ENCODE data around the gene METTL25B. TPM values are rescaled to one million over a fixed set of nuclear protein-coding genes. Genes with fewer than 3 reads are reported as not detected.

Gene METTL25B
- total RNA-seq, 4 donors from 2014 or later: 12.9 to 28.0 (median 17.6) TPM

- TF ChIP-seq POLR2A (IDR thresholded peaks at IDR 0.05) (no peak), CTCF (IDR thresholded peaks at IDR 0.05 in 4 of 5, conservative IDR thresholded peaks at IDR 0.05 in 1 of 5) (no peak)
These were observed 7.1 kb upstream of the METTL25B start for GRCh38 chr1:156721131-156721530.

GRCh38 chr1:156721535-156721934 is 6.7 kb upstream of the METTL25B start:
- Histone ChIP-seq H3K36me3 (peaks cover 3 to 39% of the 10 kb centered on the region in 2 donors), H3K4me3 (no peak overlapping the region), H3K4me1 (peaks cover 18 to 21% of the 10 kb centered on the region in 2 donors), H3K27ac (no peak overlapping the region), H3K27me3 (no peaks in the 10 kb centered on the region), H3K9me3 (no peaks in the 10 kb centered on the region)
- ATAC-seq (no peak), DNase-seq (no peak)
- in situ Hi-C loops (cut with MboI; ENCODE audit: low sequenced_read_pairs in 4 of 4): loop anchor here in 1 of 4 donors (25.0 kb wide), 1 partner anchor 141 kb away; the partner anchor contains the start of genes INSRR and NTRK1
- TF ChIP-seq CTCF (IDR thresholded peaks at IDR 0.05 in 4 of 5, conservative IDR thresholded peaks at IDR 0.05 in 1 of 5): no peak
- TF ChIP-seq POLR2A (IDR thresholded peaks at IDR 0.05): no peak
- intact Hi-C loops (cut with DNase I; ENCODE audit: low total_unique reads): loop anchor here (10.0 kb wide), 1 partner anchor 667 kb away; the partner anchor contains the start of genes LAMTOR2 and UBQLN4

More at GRCh38 chr1:156721131-156721530, 7.1 kb upstream of the METTL25B start:
- Histone ChIP-seq H3K36me3 (peaks cover 3 to 39% of the 10 kb centered on the region in 2 donors), H3K9me3 (no peaks in the 10 kb centered on the region), H3K4me3 (no peak overlapping the region), H3K27me3 (no peaks in the 10 kb centered on the region), H3K27ac (no peak overlapping the region), H3K4me1 (peaks cover 14 to 17% of the 10 kb centered on the region in 2 donors)
- intact Hi-C loops (cut with DNase I; ENCODE audit: low total_unique reads) (loop anchor here (10.0 kb wide), 1 partner anchor 666 kb away; the partner anchor contains the start of genes LAMTOR2 and UBQLN4), in situ Hi-C loops (cut with MboI; ENCODE audit: low sequenced_read_pairs in 4 of 4) (loop anchor here in 1 of 4 donors (25.0 kb wide), 1 partner anchor 141 kb away; the partner anchor contains the start of genes INSRR and NTRK1)
- DNase-seq (no peak), ATAC-seq (no peak)

DNA sequence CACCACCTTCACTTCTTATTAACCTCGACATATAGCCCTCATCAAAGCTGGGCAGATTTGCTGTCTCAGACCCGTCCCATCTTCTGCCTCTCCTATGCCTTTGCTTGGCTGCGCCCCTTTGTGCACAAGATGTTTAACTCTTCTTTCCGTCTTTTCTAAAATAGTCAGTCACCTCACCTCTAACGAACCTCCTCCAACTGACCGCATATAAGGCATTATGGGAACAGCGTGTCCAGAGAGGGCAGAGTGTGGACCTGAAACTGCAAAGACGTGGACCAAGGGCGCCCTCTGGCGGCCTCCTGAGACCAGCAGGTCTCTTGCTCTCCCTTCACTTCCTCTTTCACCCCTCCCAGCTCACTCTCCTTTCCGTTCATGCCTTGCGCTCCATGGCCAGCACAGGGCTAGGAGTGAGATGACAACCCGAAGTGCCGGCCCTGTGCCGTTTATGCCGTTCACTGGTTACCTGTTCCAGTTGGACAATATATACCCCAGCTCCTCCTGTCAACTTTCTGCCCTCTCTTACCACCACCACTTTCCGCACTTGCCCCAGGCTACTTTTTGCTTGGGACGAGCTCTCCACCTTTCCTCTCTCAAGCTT is 2.5 kb upstream of the METTL25B start:
- ATAC-seq (peak; percentile 57 to 70), DNase-seq (peak; percentile 64 to 87)
- intact Hi-C loops (cut with DNase I; ENCODE audit: low total_unique reads): loop anchor here (1.0 to 10.0 kb wide), 3 partner anchors 36 to 671 kb away; partner anchors contain the start of genes LAMTOR2 and UBQLN4
- TF ChIP-seq CTCF (IDR thresholded peaks at IDR 0.05 in 4 of 5, conservative IDR thresholded peaks at IDR 0.05 in 1 of 5) (peak; percentile 86 to 95 (median 94)), POLR2A (IDR thresholded peaks at IDR 0.05) (no peak)
- Histone ChIP-seq H3K9me3 (no peaks in the 10 kb centered on the region), H3K4me3 (peak overlapping the region; percentile 37 to 94 (median 62)), H3K27ac (peak overlapping the region; percentile 27 to 94 (median 53)), H3K4me1 (peaks cover 35 to 37% of the 10 kb centered on the region in 2 donors), H3K36me3 (peaks cover 3 to 37% of the 10 kb centered on the region in 2 donors), H3K27me3 (no peaks in the 10 kb centered on the region)
- in situ Hi-C loops (cut with MboI; ENCODE audit: low sequenced_read_pairs in 4 of 4): loop anchor here in 1 of 4 donors (5.0 to 25.0 kb wide), 2 partner anchors 38 to 663 kb away; partner anchors contain the start of genes LAMTOR2, RAB25 and UBQLN4

GRCh38 chr1:156726549-156727226 is 1.6 kb upstream of the METTL25B start:
- Histone ChIP-seq H3K27ac (peak overlapping the region in 2 of 4 donors; percentile 66 to 94), H3K9me3 (no peaks in the 10 kb centered on the region), H3K27me3 (no peaks in the 10 kb centered on the region), H3K4me3 (peak overlapping the region; percentile 68 to 94 (median 84)), H3K4me1 (peaks cover 35 to 37% of the 10 kb centered on the region in 2 donors), H3K36me3 (peaks cover 0 to 28% of the 10 kb centered on the region in 2 donors)
- intact Hi-C loops (cut with DNase I; ENCODE audit: low total_unique reads) (loop anchor here (10.0 kb wide), 1 partner anchor 672 kb away; the partner anchor contains the start of genes LAMTOR2 and UBQLN4), in situ Hi-C loops (cut with MboI; ENCODE audit: low sequenced_read_pairs in 4 of 4) (loop anchor here in 1 of 4 donors (5.0 to 25.0 kb wide), 2 partner anchors 39 to 664 kb away; partner anchors contain the start of genes LAMTOR2, RAB25 and UBQLN4)
- ATAC-seq: no peak
- DNase-seq: no peak
- TF ChIP-seq CTCF (IDR thresholded peaks at IDR 0.05 in 4 of 5, conservative IDR thresholded peaks at IDR 0.05 in 1 of 5): peak in 2 of 5 experiments; percentile 10 to 38
- TF ChIP-seq POLR2A (IDR thresholded peaks at IDR 0.05): no peak
